Right atrium auricular region (tissue), 2 donors: ENCODE results near the gene OR2W1. TPM values are rescaled to one million over a fixed set of nuclear protein-coding genes. Genes with fewer than 3 reads are reported as not detected.
A peak's percentile ranks its signal among the peaks of the same experiment; 100 is the strongest.

Experiments used
- DNase-seq: peaks from one replicate; pipeline ENCODE4 v3.0.0-alpha.2; 2019; ENCODE audit warnings: low spot score
- H3K27ac ChIP-seq, 2 donors: fragments of 200-600 bp; sonication (generic); 1 replicate in 1 of 2; 2 replicates in 1 of 2; pipeline ENCODE4 v1.5.1; 2016 to 2019
- H3K27me3 ChIP-seq, 2 donors: fragments of 200-600 bp; sonication (generic); one replicate each; pipeline versions ENCODE4 v1.5.1 to v1.6.0; 2017 to 2019
- H3K36me3 ChIP-seq: fragments of 200-600 bp; sonication (generic); one replicate; pipeline ENCODE4 v1.5.1; 2016
- H3K4me1 ChIP-seq, 2 donors: fragments of 200-600 bp; sonication (generic); one replicate each; pipeline versions ENCODE4 v1.5.1 to v1.6.0; 2017 to 2019
- H3K4me3 ChIP-seq, 2 donors: fragments of 200-600 bp; sonication (generic); 1 replicate in 1 of 2; 2 replicates in 1 of 2; pipeline ENCODE4 v1.5.1; 2017 to 2019; ENCODE audit warnings: mild to moderate bottlenecking in 1 of 2, moderate library complexity in 1 of 2
- H3K9me3 ChIP-seq, 2 donors: fragments of 200-600 bp; sonication (generic); one replicate each; pipeline ENCODE4 v1.5.1; 2019
- total RNA-seq, 2 donors: library from RNA; depleted of rRNA; stranded (reverse); fragments of >200 nt; gene quantifications; one replicate each; pipeline ENCODE4 v1.1.0, GENCODE V29; 2016
- TF ChIP-seq, protein P1 (sequence below), 2 donors: fragments of 200-600 bp; sonication (generic); IDR thresholded peaks; one replicate each; pipeline ENCODE4 v1.5.1; 2019; ENCODE audit warnings: antibody characterized with exemption in 2 of 2

OR2W1 gene
- total RNA-seq, 2 donors from 2014 or later = not detected

DNA sequence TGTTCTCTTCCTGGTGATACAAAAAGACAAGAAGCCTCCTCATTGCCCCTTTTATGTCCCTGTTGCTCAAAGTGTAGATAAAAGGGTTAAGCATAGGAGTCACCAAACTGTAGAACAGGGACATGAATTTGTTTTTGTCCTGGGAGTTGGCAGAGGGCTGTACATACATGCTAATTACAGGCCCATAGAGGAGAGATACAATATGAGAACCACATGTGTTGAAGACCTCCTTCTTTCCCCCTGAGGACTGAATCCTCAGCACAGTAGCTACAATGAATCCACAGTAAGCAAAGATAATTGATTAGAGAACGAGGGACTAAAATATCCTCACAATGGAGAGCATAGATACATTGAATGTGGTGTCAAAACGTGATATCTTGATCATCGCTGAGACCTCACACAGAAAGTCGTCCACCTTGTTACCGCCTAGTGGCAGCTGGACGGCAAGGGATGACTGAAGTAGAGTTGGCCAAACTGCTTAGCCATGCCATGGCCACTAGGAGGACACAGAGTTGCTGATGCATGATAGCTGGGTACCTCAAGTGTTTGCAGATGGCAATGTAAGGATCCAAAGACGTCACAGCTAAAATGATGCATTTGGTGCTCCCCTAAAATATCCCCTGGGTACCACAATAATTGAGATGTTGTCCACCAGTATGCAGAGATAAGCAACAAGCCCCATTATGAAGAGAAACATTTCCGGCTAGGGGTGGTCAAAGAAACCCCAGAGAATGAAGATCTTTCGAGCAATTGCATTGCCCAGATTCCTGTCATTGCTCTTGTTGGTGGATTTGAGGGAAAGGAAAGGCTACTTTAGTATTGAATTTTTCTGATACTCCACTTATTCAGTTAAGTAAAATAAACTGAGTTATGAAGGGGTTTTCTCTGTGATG, 27.1 kb upstream of the OR2W1 start:
- TF ChIP-seq, protein P1, sequence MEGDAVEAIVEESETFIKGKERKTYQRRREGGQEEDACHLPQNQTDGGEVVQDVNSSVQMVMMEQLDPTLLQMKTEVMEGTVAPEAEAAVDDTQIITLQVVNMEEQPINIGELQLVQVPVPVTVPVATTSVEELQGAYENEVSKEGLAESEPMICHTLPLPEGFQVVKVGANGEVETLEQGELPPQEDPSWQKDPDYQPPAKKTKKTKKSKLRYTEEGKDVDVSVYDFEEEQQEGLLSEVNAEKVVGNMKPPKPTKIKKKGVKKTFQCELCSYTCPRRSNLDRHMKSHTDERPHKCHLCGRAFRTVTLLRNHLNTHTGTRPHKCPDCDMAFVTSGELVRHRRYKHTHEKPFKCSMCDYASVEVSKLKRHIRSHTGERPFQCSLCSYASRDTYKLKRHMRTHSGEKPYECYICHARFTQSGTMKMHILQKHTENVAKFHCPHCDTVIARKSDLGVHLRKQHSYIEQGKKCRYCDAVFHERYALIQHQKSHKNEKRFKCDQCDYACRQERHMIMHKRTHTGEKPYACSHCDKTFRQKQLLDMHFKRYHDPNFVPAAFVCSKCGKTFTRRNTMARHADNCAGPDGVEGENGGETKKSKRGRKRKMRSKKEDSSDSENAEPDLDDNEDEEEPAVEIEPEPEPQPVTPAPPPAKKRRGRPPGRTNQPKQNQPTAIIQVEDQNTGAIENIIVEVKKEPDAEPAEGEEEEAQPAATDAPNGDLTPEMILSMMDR (IDR thresholded peaks at IDR 0.05) = peak in 1 of 2 donors; percentile 29
- Histone ChIP-seq H3K4me1 (no peaks in the 10 kb centered on the region), H3K27ac (no peak overlapping the region), H3K4me3 (no peak overlapping the region), H3K27me3 (no peaks in the 10 kb centered on the region), H3K36me3 (no peaks in the 10 kb centered on the region), H3K9me3 (no peaks in the 10 kb centered on the region)
- DNase-seq = no peak

DNA sequence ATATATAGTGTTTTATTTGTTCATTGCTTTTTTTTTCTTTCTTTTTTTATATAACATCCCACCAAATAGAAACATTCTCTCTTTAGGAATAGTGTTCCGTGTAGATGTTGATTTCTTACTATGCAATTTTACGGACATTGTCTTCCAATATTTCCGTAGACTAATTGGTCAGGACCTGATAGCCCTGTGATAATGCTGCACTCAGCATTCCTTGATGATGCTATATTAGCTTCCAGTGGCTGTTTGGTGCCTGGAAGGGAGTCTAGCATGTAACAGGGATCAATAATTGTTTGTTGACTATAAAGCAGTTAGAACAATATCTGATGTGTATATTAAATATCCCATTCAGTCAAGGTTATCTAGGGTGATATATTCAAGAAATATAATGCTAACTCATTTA, 6.7 kb upstream of the OR2W1 start:
- Histone ChIP-seq H3K36me3 (no peaks in the 10 kb centered on the region), H3K27me3 (no peaks in the 10 kb centered on the region), H3K4me3 (no peak overlapping the region), H3K9me3 (no peaks in the 10 kb centered on the region), H3K27ac (no peak overlapping the region), H3K4me1 (no peaks in the 10 kb centered on the region)
- DNase-seq = no peak
- TF ChIP-seq, protein P1 (IDR thresholded peaks at IDR 0.05) = no peak

DNA sequence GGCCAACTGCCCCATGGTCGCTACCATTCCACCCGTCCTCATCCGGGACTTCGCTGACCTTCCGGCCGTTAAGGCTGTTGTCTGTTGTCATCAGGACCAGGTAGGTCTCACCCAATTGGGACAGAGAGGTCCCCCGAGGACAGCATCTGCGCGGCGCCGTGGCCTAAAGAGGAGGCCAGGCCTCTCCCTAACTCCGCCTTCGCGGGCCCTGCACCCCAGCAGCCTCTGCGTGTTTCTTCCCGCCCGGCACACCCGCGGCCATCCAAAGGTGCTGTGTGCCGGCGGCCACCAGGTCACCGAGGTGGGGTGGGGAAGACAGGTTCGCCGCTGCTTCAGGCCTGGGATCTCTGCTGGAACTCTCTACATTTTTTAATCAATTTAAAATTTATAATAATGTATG, 9.0 kb downstream of the OR2W1 start:
- no peaks in the 10 kb centered on the region for H3K9me3 ChIP-seq
- no peaks in the 10 kb centered on the region for H3K27me3 ChIP-seq
- TF ChIP-seq, protein P1 (IDR thresholded peaks at IDR 0.05) = no peak
- H3K27ac ChIP-seq = no peak overlapping the region
- H3K4me1 ChIP-seq = no peaks in the 10 kb centered on the region
- no peak for DNase-seq
- no peaks in the 10 kb centered on the region for H3K36me3 ChIP-seq
- no peak overlapping the region for H3K4me3 ChIP-seq

DNA sequence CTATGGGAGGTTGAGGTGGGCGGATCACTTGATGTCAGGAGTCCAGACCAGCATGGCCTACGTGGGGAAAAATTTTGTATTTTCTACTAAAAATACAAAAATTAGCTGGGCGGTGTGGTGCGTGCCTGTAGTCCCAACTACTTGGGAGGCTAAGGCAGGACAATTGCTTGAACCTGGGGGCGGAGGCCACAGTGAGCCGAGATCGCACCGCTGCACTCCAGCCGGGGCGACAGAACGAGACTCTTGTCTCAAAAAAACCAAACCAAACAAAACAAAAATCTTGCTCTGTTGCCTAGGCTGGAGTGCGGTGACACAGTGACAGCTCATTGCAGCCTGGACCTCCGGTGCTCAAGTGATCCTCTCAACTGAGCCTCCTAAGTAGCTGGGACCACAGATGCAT, 16.2 kb downstream of the OR2W1 start:
- no peak for DNase-seq
- H3K9me3 ChIP-seq = no peaks in the 10 kb centered on the region
- H3K4me1 ChIP-seq = no peaks in the 10 kb centered on the region
- H3K27ac ChIP-seq = no peak overlapping the region
- no peaks in the 10 kb centered on the region for H3K36me3 ChIP-seq
- TF ChIP-seq, protein P1 (IDR thresholded peaks at IDR 0.05) = no peak
- no peaks in the 10 kb centered on the region for H3K27me3 ChIP-seq
- no peak overlapping the region for H3K4me3 ChIP-seq

DNA sequence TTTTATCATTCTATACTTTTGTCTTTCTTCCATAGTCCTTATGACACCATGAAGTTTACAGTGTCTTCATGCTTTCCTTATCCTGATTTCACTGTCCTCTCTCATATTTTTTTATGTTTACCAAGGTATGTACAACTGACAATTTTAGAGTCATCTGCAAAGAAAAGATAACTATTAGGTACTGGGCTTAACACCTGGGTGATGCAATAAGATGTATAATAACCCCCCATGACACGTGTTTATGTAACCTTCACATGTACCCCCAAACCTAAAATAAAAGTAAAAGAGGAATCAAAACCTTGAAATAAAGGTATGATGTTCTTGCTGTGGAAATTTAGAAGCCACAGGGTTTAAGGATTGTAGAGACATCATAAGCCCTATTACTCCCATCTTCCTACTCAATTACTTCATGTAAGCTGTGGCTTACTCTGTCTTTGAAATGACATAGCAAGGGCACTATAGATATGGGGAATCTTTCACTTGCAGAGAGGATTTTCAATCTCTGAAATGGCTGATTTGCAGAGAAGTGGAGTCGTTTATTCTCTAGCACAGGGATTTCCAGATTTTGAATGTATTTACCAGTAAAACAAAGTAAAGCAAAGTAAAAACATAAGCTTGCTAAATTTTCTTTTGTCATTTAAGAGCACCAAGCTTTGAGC, 18.9 kb downstream of the OR2W1 start:
- Histone ChIP-seq H3K4me3 (no peak overlapping the region), H3K4me1 (no peaks in the 10 kb centered on the region), H3K27me3 (no peaks in the 10 kb centered on the region), H3K36me3 (no peaks in the 10 kb centered on the region), H3K9me3 (no peaks in the 10 kb centered on the region), H3K27ac (no peak overlapping the region)
- TF ChIP-seq, protein P1 (IDR thresholded peaks at IDR 0.05) = no peak
- DNase-seq = no peak
